Mucosa of descending colon (tissue), 3 donors: ENCODE data around the gene BANP. TPM values are rescaled to one million over a fixed set of nuclear protein-coding genes. Genes with fewer than 3 reads are reported as not detected.
"Not testable (repeated sequence)": the region's sequence is repeated elsewhere in the genome, so short reads cannot be mapped to it uniquely, and the experiment has no call there.

Source experiments
- ATAC-seq: fragments of 200-7000 bp; cut with Tn5 transposase; one replicate; pipeline ENCODE4 v1.9.1; 2020; ENCODE audit warnings: mild to moderate bottlenecking, moderate library complexity
- DNase-seq, 3 donors: peaks; one replicate each; pipeline ENCODE4 v3.0.0-alpha.2; 2020
- H3K36me3 ChIP-seq: fragments of 200-600 bp; one replicate; pipeline ENCODE4 v1.8.0; 2021; ENCODE audit warnings: low read depth, mild to moderate bottlenecking
- H3K4me1 ChIP-seq: fragments of 200-600 bp; one replicate; pipeline ENCODE4 v1.8.0; 2021; ENCODE audit warnings: low read depth, mild to moderate bottlenecking
- H3K4me3 ChIP-seq: fragments of 200-600 bp; one replicate; pipeline ENCODE4 v1.8.0; 2021; ENCODE audit warnings: mild to moderate bottlenecking
- H3K9me3 ChIP-seq: fragments of 200-600 bp; one replicate; pipeline ENCODE4 v1.8.0; 2021; ENCODE audit warnings: mild to moderate bottlenecking
- CTCF ChIP-seq: fragments of 200-600 bp; IDR thresholded peaks from one replicate; pipeline ENCODE4 v1.8.0; 2022; ENCODE audit warnings: antibody characterized with exemption, mild to moderate bottlenecking
- intact Hi-C, 2 donors: fragments of 100-400 bp; cut with DNase I in 1 of 2; cut with micrococcal nuclease in 1 of 2; formaldehyde crosslinking; loops; one replicate each; pipeline versions ENCODE4 v1.11.0 to v1.11.1; 2022; cut with DNase I, micrococcal nuclease
- total RNA-seq, 3 donors: library from RNA; stranded (reverse); fragmentation: NEBNext Ultra II Directional in 2 of 3; extraction: Animal tissue kit (Norgen Biotek cat#: 25700) in 2 of 3; gene quantifications; one replicate each; pipeline versions ENCODE4 v1.2.1 to v1.2.4, GENCODE V29; 2021 to 2023
- donor health status: DM: no; HTN: no; CAD: no; lungs with moderate emphysema.
- donor health status: DM: no; HTN: no; CAD: no.
- donor health status: DM: no; HTN: yes; CAD: no.

Gene BANP
- total RNA-seq, 3 donors from 2014 or later: 24.4 to 36.0 (median 26.1) TPM

GRCh38 chr16:88098731-88099562 is 147.7 kb downstream of the BANP start:
- H3K9me3 ChIP-seq: peaks cover 10% of the 10 kb centered on the region
- intact Hi-C loops, ATAC-seq, H3K4me1 ChIP-seq, H3K4me3 ChIP-seq, H3K36me3 ChIP-seq, DNase-seq: not testable (repeated sequence)

GRCh38 chr16:88099563-88099890 is 148.3 kb downstream of the BANP start:
- intact Hi-C loops: no loop called here
- ATAC-seq (no peak), DNase-seq (no peak)
- TF ChIP-seq CTCF: no peak
- no peaks in the 10 kb centered on the region for H3K36me3 ChIP-seq
- H3K4me3 ChIP-seq: no peak overlapping the region
- peaks cover 10% of the 10 kb centered on the region for H3K9me3 ChIP-seq
- no peaks in the 10 kb centered on the region for H3K4me1 ChIP-seq

- ATAC-seq, H3K4me1 ChIP-seq, DNase-seq, H3K36me3 ChIP-seq, H3K4me3 ChIP-seq, intact Hi-C loops: not testable (repeated sequence)
- H3K9me3 ChIP-seq: peaks cover 10% of the 10 kb centered on the region
Measured at GRCh38 chr16:88099956-88100355, 148.7 kb downstream of the BANP start.

- H3K4me3 ChIP-seq, H3K36me3 ChIP-seq, intact Hi-C loops, ATAC-seq, H3K4me1 ChIP-seq, DNase-seq: not testable (repeated sequence)
- peaks cover 10% of the 10 kb centered on the region for H3K9me3 ChIP-seq
Measured at GRCh38 chr16:88100801-88101622, 149.8 kb downstream of the BANP start.

- ATAC-seq, DNase-seq, H3K36me3 ChIP-seq, H3K4me1 ChIP-seq, H3K4me3 ChIP-seq, intact Hi-C loops, H3K9me3 ChIP-seq: not testable (repeated sequence)
Measured at GRCh38 chr16:88101623-88102105, 150.4 kb downstream of the BANP start.

GRCh38 chr16:88102597-88102996 is 151.4 kb downstream of the BANP start:
- TF ChIP-seq CTCF: no peak
- H3K4me3 ChIP-seq: no peak overlapping the region
- H3K4me1 ChIP-seq: no peaks in the 10 kb centered on the region
- intact Hi-C loops: no loop called here
- H3K9me3 ChIP-seq: no peaks in the 10 kb centered on the region
- H3K36me3 ChIP-seq: no peaks in the 10 kb centered on the region
- peak in 1 of 3 donors; percentile 39 for DNase-seq
- no peak for ATAC-seq

GRCh38 chr16:88103011-88103410 is 151.8 kb downstream of the BANP start:
- no peak overlapping the region for H3K4me3 ChIP-seq
- intact Hi-C loops: no loop called here
- ATAC-seq (no peak), DNase-seq (no peak)
- no peak for TF ChIP-seq CTCF
- no peaks in the 10 kb centered on the region for H3K9me3 ChIP-seq
- H3K36me3 ChIP-seq: no peaks in the 10 kb centered on the region
- no peaks in the 10 kb centered on the region for H3K4me1 ChIP-seq
